ENCODE data around the gene DIO3.
A peak's percentile ranks its signal among the peaks of the same experiment; 100 is the strongest.

Gene DIO3

GRCh38 chr14:101584055-101584859, 23.0 kb downstream of the DIO3 start:
- DNase-seq: peak; percentile 92

GRCh38 chr14:101585211-101585610, 23.9 kb downstream of the DIO3 start:
- DNase-seq: no peak

GRCh38 chr14:101586531-101587430, 25.5 kb downstream of the DIO3 start:
- DNase-seq: no peak

GRCh38 chr14:101587441-101587911, 26.2 kb downstream of the DIO3 start:
- no peak for DNase-seq

- DNase-seq: no peak
These were observed 27.1 kb downstream of the DIO3 start for GRCh38 chr14:101588286-101588975.

- no peak for DNase-seq
These were observed 27.7 kb downstream of the DIO3 start for GRCh38 chr14:101588990-101589389.

GRCh38 chr14:101589486-101590015, 28.3 kb downstream of the DIO3 start:
- no peak for DNase-seq

GRCh38 chr14:101590062-101590461, 28.8 kb downstream of the DIO3 start:
- no peak for DNase-seq

GRCh38 chr14:101590616-101591015, 29.3 kb downstream of the DIO3 start:
- no peak for DNase-seq

- no peak for DNase-seq
These were observed 29.8 kb downstream of the DIO3 start for GRCh38 chr14:101591121-101591520.

GRCh38 chr14:101591582-101591981, 30.3 kb downstream of the DIO3 start:
- no peak for DNase-seq

- DNase-seq: no peak
These were observed 32.3 kb downstream of the DIO3 start for GRCh38 chr14:101593411-101594238.

GRCh38 chr14:101594511-101595148, 33.3 kb downstream of the DIO3 start:
- no peak for DNase-seq

GRCh38 chr14:101595349-101595748, 34.1 kb downstream of the DIO3 start:
- DNase-seq: no peak

GRCh38 chr14:101595887-101596721, 34.8 kb downstream of the DIO3 start:
- DNase-seq: peak; percentile 18

- no peak for DNase-seq
These were observed 35.4 kb downstream of the DIO3 start for GRCh38 chr14:101596742-101597141.

GRCh38 chr14:101598159-101598558, 36.9 kb downstream of the DIO3 start:
- no peak for DNase-seq

GRCh38 chr14:101598571-101599233, 37.4 kb downstream of the DIO3 start:
- DNase-seq: no peak

- DNase-seq: no peak
These were observed 38.1 kb downstream of the DIO3 start for GRCh38 chr14:101599234-101599885.
